ENCODE results near the gene MPL.

Gene MPL

DNA sequence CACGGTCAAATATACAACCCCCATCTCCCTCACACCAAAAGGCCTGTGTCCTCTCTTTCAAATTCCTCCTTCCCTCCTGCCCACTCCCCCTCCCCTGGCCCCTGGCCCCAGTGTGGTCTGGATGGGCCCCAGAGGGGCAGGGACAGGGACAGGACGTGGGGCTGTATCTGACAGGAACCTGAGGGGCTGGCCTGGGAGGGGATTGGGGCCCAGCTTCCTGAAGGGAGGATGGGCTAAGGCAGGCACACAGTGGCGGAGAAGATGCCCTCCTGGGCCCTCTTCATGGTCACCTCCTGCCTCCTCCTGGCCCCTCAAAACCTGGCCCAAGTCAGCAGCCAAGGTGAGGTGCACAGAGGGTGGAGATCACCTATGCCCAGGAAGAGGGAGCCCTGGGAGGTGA is at the start of gene MPL:
Gene MPL (plus strand): TSS at position 231 of the 400 bp plus-strand sequence. CDS start 31 bp downstream, at position 262.
- no peak for DNase-seq (ENCODE audit: low read depth, low spot score)

DNA sequence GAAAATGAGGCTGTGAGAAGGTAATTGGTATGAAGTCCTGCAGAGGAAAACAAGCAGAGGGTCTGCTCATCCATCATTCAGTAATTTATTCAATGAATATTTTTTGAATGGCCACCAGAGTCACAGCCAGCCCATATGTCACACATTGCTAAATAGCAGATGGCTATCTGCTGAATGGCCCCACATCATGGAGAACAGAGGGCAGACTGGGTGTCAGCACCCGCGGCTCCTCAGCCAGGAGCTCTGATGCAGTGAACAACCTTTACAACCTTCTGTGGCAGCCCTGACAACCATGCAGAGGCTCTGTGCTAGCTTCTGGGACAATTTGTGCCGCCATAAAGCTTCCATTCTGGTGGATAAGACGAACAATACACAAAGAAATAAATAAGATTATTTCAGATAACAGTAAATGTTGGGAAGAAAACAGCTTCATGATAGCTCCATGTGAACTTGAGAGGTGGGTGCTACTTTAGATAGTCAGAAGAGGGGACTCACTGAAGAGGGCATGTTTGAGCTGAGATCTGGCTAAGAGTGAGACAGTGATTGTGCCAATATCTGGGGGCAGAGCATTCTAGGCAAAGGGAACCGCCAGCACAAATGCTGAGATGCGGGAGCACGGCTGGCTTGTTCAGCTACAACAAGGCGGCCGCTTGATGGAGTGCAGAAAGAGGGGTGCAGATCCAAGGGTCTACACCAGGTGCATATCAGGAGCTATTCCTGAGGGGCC is 49.4 kb upstream of the MPL start:
- no peak for DNase-seq (ENCODE audit: low read depth, low spot score)

DNA sequence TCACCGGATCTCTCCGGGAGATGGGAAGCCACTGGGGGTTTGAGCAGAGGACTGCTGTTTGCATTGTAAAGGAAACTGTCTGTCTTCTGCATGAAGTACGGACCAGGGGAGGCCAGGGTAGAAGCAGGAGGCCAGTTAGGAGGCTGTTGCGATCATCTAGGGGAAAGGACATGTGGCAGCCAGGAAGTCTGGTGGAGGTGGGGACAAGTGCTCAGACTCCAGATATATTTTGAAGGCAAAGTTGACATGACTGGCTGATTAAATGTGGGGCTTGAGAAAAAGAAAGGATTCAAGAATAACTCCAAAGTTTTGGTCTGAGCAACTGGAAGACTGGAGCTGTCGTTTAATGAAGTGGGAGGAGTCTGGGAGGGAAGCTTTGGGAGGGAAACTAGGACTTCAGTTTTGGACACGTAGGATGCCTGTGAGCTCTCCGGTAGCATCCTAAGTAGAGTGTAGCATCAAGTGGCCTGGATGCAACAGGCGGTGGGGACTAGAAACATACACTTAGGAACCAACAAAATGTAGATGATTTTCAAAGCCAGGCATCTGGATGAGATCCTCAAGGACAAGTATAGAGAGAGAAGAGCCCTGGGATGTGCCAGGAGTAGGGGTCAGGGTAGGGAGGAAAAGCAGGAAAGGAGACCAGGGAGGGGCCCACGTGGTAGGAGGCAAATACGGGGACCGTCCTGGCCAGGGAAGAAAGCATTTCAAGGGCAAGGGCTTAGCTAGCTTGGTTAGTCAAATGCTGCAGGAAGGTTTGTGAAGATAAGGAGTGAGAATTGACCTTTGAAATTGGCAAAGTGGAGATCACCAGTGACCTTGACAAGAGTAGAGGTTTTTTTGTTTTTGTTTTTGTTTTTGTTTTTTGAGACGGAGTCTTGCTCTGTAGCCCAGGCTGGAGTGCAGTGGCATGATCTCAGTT is 48.6 kb upstream of the MPL start:
- no peak for DNase-seq (ENCODE audit: low read depth, low spot score)

DNA sequence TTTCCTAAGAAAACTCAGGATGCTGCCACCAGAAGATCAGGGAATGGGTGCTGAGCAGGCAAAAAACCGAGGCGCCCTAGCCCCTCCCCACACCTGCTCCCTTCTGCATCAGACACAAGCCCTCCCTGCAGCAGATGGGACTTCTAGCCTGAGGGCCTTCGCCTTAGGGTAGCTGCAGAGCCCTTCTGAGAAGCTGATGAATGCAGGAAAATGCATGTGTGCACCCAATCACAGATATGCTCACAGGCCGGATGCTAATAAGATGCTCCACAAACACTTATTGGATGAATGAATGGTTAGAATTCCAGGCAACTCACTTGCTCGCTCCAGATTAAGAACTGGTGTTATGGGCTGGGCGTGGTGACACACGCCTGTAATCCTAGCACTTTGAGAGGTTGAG is 45.4 kb upstream of the MPL start:
- no peak for DNase-seq (ENCODE audit: low read depth, low spot score)

DNA sequence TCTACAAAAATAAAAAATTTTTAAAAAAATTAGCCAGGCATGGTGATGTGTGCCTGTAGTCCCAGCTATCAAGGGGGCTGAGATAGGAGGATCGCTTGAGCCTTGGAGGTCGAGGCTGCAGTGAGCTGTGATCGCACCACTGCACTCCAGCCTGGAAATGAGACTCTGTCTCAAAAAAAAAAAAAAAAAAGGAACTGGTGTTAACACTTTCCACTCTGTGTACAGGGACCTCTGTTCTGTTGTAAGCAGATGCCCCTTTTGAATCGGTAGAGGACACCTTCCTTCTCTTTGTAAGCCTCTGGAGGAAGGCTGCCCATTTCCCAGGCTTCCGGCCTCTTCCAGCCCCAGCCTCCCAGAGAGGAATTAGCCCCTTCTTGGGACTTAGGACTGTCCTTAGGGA is 44.9 kb upstream of the MPL start:
- DNase-seq (ENCODE audit: low read depth, low spot score), result no peak

DNA sequence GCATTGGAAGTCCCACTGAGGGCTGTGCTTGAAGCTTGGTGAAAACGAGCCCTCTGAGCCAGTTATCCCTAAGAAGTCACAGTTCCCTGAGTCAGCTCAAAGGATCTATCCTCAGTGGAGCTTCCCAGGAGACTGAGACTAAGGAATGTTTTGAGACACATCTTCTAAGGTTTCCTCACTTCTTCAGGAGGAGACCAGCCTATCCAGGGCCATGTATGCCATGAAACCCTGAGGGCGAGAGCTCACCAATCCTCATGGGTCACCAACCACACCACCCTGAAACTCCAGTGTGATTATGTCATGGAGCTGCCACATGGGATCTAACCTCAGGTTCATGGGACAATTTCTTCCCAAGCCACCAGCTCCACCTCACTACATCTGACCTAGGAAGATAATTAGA is 44.4 kb upstream of the MPL start:
- no peak for DNase-seq (ENCODE audit: low read depth, low spot score)

DNA sequence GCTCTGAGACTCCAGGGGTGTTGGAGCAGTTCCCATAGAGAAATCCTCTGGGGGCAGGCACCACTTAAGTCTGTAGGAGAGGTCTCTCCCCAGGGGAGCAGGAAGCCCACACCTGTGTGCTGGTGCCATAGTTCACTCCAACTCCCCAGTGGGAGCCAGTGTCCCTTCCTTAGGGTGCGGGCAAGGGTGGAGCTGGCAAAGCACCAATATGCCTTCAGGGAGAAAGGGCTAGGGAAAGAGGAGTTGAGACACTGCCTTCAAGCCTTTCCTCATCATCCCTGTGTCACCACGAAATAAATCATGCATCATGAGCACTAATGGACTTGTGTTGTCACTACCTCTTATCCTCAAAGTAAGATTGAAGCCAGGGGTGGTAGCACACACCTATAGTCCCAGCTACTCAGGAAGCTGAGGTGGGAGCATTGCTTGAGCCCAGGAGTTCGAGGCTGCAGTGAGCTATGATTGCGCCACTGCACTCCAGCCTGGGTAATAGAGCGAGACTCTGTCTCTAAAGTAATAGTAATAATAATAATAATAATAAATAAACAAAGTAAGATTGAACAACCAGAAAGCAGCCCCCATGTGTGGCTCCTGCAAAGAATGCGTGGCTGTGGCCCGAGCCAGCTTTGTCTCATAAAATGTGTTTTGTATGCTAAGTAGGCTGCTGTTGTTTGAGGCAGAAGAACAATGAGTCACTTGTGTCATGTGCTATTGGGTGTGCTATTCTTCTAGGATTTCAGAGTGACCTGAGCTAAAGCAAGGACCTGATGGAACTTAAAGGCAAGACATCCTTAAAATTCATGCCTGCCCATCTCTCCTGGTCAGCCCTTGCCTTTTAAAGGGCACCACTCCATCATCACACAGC is 43.5 kb upstream of the MPL start:
- no peak for DNase-seq (ENCODE audit: low read depth, low spot score)

DNA sequence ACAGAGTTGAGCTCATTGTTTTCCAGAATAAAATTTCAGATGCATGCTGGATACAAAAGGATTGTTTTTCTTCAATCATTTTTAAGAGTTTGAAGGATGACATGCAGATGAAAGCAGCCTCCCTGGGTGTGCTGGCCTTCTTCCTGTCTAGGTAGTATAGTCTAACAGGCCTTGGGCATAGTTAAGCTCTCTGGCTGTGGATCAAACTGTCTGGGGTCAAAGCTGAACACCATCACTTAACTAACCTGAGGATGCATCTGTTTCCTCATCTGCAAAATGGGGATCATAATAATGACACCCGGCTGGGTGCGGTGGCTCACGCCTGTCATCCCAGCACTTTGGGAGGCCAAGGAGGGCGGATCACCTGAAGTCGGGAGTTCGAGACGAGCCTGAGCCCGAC is 42.9 kb upstream of the MPL start:
- no peak for DNase-seq (ENCODE audit: low read depth, low spot score)

DNA sequence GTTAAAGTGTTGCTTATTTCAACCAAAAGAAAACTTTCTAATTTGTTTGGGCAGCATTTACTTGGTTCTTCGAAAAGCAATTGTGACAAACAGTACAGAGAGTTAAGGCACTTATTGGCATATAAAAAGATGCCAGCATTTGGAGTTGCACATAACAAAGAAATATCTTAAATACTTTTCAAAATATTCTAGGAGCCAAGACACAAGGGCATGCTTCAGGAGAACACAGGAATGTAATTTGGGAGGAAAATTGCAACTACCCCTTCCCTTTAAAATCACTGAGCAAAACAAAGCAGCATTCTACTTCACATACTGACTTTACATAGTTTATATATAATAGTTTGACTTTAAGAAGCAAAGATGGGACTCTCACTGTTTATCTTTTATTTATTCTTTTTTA is 41.4 kb upstream of the MPL start:
- no peak for DNase-seq (ENCODE audit: low read depth, low spot score)

DNA sequence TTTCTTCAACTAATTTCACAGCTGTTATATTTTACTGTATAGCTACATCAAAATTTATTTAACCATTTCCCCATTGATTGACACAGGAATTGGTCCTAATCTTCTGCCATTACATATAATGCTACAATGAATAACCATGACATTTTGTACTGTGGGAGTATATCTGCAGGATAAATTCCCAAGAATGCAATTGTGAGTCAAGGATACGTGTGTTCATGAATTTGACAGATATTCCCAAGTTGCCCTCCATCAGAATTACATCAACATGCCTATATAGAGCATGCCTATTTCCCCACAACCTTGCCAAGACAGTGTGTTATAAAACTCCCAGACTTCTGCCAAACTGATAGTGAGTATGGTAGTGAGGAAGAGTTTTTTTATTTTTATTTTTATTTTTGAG is 39.6 kb upstream of the MPL start:
- DNase-seq (ENCODE audit: low read depth, low spot score), result no peak

DNA sequence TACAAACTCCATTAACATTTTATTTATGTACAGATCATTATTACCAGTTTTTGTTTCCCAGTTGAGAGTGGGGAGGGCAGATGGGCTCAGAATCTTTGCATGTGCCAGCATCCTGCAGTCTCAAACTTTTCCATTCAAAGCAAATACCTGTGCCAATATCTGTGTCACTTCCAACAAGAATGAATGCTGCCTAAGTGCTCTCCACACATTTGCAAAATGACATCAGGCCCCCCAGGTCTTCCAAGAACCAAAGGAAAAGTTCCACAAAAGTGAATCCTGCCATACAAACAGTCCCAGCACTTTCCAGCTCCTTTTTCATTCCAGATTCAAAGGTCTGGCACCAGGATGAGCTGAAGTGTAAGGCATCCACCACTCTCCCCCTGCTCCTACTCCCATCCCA is 38.5 kb upstream of the MPL start:
- no peak for DNase-seq (ENCODE audit: low read depth, low spot score)

DNA sequence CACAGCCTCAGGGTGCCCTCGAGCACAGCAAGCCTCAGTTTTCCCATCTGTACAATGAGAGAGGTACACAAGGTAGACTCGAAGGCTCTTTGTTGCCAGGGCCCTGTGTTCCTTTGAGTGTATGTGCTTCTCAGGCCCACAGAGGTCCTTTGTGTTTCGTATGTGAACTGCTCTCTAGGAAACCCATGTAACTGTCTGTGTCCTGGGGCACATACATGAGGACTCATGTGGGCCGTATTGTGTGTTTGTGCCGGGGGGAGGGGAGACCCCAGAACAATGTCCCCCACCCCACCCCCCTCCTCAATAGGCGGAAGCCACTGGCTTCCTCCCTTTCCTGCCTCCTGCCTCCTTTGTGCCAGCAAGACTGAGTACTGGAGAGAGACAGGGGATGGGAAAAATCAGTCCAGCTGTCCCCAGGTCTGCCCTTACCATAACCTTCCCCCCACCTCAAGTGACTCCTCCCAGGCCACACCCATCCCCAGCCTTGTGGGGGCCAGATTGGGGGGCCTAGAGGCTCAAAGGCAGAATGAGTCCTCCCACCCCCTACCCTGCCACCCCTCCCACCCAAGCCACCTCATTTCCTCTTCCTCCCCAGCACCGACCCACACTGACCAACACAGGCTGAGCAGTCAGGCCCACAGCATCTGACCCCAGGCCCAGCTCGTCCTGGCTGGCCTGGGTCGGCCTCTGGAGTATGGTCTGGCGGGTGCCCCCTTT is 37.1 kb upstream of the MPL start, which contains the start of gene TIE1:
Gene TIE1 (plus strand): TSS at position 605 of the 717 bp plus-strand sequence. CDS start 90 bp downstream, at position 695.
- DNase-seq (ENCODE audit: low read depth, low spot score), result no peak

DNA sequence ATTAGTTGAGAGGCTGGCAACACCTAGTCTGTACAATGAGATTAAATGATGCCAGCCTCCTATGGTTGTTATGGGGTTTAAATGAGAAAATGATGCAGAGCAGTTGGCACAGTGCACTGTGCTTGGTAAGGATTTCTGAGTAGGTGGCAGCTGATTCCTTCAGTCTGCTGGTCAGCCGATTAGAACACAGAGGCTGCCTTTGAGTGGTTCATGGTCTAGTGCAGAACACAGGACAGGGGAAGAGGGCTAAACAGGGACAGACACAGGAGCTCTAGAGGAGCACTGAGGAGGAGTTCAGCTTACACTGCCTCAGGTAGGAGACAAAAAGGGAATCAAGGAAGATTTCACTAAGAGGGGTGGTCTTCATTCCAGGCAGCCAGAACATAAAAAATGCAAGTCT is 35.4 kb upstream of the MPL start:
- DNase-seq (ENCODE audit: low read depth, low spot score), result no peak

DNA sequence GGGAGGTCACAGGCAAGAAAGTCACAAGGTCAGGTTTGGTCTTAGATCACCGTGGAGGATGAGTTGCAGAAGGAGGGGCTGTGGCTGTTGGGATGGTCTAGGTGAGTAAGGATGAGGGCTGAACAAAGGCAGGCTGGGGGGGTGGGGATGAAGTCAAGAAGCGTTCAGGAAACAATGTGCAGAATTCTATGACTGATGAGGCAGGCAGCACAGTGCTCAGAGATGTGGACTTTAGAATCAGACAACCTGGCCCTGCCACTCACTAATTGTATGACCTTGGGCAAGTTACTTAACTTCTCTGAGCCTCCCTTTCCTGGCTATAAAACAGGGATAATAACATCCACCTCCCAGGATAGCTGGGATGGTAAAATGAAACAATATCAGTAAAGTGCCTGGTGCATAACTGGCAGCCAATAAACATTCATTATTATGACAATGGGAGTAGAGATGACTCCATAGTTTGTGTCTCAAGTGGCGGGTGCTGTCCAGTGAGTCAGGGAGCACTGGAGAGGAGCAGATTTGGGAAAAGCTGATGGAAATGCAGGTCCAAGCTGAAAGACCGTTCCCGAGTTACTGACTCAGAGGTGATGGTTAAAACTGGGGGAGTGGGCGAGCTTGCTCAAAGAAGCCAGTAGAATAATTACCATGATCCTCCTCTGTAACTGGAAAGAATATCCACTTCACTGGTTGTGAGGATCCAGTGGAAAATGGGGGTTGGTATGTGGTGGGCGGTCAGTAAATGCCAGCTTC is 34.7 kb upstream of the MPL start:
- no peak for DNase-seq (ENCODE audit: low read depth, low spot score)

DNA sequence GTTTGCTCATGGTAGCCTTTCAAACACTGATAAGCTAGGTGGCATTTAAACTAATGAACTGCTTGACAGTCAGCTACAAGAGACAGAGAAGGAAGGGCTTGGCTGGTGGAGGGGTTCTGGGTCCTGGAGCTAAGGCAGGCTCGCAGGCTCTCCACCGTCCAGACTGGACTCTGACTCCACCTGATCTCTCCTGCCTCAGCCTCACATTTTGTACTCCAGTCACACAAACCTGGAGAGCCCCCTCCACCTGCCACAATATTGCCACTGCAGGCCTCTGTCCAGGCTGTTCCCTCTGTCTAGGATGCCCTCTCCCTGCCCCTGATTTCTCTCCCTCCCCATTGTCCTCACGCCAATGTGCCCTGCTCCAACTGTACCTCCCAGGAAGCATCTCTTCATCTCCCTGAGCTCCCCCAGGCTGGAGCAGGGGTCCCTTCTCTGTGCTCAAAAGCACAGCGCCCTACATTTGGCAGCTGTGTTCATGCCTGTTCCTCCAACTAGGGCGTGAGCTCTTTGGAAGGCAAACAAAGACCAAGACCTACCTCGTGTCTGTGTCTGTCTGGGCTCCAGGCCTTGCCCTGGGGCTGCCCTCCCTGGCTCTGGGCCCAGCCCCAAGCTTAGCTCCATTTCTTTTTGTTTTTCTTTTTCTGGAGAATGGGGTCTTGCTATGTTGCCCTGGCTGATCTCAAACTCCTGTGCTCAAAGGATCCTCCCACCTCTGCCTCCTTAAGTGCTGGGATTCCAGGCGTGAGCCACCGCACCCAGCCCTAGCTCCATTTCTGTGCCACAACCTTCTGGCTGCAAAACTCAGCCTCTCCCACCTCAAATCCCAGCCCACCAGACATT is 33.9 kb upstream of the MPL start:
- no peak for DNase-seq (ENCODE audit: low read depth, low spot score)

DNA sequence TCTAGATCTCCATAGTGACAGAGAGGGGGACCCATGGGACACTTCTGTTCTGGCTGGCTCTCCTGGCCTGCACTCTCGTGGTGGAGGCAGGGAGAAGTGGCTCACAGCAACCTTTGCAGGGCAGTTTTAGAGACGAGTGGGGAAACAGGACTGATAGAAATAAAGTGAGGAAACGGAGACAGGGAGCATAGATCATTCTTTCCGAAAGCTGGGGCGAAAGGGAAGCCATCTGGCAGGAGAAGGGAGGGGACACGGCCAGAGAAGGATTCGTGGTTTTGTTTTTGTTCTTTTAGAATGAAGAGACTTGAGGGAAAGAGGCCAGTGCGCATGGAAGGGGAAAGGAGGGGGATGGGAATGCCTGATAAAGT is 33.3 kb upstream of the MPL start:
- DNase-seq (ENCODE audit: low read depth, low spot score), result no peak

DNA sequence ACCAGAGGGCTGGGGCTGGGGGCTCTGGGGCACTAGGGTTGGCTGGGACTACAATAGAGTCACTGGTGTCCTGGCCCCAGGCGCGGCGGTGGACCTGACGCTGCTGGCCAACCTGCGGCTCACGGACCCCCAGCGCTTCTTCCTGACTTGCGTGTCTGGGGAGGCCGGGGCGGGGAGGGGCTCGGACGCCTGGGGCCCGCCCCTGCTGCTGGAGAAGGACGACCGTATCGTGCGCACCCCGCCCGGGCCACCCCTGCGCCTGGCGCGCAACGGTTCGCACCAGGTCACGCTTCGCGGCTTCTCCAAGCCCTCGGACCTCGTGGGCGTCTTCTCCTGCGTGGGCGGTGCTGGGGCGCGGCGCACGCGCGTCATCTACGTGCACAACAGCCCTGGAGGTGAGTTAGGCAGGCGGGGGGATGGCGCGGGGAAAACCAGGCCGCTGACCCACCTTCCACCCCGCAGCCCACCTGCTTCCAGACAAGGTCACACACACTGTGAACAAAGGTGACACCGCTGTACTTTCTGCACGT is 32.8 kb upstream of the MPL start:
- DNase-seq (ENCODE audit: low read depth, low spot score), result no peak

DNA sequence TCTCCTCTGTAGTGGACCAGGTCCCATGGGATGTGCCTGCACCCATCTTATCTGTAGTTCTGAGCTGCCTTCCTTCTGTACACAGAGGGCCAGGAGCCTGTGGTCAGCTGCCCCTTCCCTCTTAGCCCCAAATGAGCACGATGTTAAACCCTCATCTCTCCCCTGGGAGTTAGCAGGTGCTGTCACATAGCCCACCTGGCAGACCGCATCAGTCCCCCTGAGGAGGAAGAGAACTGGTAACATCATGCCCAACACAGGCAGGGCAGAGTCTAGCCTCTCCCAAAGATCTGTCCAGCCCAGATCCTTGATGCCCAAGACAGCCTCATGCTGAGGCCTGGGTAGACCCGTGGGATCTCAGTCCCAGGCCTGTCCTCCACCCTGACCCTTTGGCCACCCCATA is 32.2 kb upstream of the MPL start:
- no peak for DNase-seq (ENCODE audit: low read depth, low spot score)

DNA sequence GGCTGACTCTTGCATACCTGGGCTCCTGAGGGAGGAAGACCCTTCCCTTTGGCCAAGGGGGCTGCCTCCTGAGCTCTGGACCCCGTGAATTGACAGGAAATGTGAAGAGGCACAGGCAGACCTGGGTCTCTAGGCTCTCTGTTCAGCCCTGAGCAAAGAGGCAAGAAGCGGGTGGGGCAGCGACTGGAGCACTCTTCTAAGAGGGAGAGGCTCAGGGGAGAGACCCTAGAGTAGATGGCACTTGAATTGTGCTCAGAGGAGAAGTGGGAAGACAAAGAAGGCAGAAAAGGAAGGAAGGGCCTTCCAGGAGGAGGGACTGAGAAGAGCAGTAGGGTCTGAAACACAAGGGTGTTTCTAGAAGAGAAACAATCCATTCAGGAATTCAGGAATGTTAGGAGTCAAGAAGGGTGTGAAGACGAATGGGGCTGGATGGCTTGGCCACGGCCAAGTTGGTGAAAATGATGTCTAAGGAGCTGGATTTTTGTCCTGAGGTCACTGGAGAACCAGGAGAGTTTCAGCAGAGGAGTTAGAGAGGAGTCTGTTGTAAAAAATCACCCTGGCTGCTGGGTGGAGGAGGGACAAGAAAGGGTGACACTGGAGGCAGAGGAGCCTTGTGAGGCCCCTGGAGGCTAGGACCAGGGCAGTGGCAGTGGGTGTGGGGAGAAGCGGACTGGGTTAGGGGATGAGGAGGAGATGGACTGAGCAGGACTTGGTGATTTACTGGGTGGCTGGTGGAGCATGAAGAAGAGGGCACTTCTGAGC is 31.5 kb upstream of the MPL start:
- DNase-seq (ENCODE audit: low read depth, low spot score), result no peak

Measured in brain pericyte (primary cell).